Activated CD4-positive, alpha-beta memory T cell treated with anti-CD3 and anti-CD28 coated beads, Interleukin-2, amount 10 ng/mL, durations not matched to agents 7 days and 5 days (primary cell): ENCODE results near the gene MRTFA. TPM values are rescaled to one million over a fixed set of nuclear protein-coding genes. Genes with fewer than 3 reads are reported as not detected.

ENCODE experiments used
- CTCF ChIA-PET: fragments of 350-600 bp; sonication (Branson Sonifier 250); formaldehyde crosslinking; loops from one replicate; lab custom pipeline; 2021; ENCODE audit warnings: antibody characterized with exemption, inconsistent platforms; lab: Charles Lee
- POLR2A ChIA-PET: fragments of 350-600 bp; sonication (Branson Sonifier 250); formaldehyde crosslinking; loops from one replicate; lab custom pipeline; 2021; ENCODE audit warnings: antibody characterized with exemption; lab: Charles Lee
- DNase-seq: peaks from one replicate; pipeline ENCODE4 v3.0.0-alpha.2; 2020
- H3K27ac Mint-ChIP-seq: one replicate; pipeline ENCODE4 v1.8.0; 2021; ENCODE audit warnings: mild to moderate bottlenecking, mixed read lengths
- H3K27me3 Mint-ChIP-seq: one replicate; pipeline ENCODE4 v1.8.0; 2021; ENCODE audit warnings: mixed read lengths
- H3K36me3 Mint-ChIP-seq: one replicate; pipeline ENCODE4 v1.8.0; 2021; ENCODE audit warnings: low read depth, mixed read lengths
- H3K4me1 Mint-ChIP-seq: one replicate; pipeline ENCODE4 v1.8.0; 2021; ENCODE audit warnings: mixed read lengths
- H3K4me3 Mint-ChIP-seq: one replicate; pipeline ENCODE4 v1.8.0; 2021; ENCODE audit warnings: mild to moderate bottlenecking, mixed read lengths
- H3K9me3 Mint-ChIP-seq: one replicate; pipeline ENCODE4 v1.8.0; 2021; ENCODE audit warnings: mixed read lengths
- total RNA-seq, 2 experiments: library from RNA; stranded (reverse); gene quantifications; one replicate each; pipeline ENCODE4 v1.2.3, GENCODE V29; 2021

The MRTFA gene
- total RNA-seq, 2 experiments from 2014 or later: 58.5 to 61.5 TPM

GRCh38 chr22:40410731-40411505 is 225.6 kb downstream of the MRTFA start:
- Mint-ChIP-seq H3K36me3 (peaks cover 48% of the 10 kb centered on the region), H3K4me3 (no peak overlapping the region), H3K9me3 (no peaks in the 10 kb centered on the region), H3K27me3 (no peaks in the 10 kb centered on the region), H3K4me1 (peaks cover 17% of the 10 kb centered on the region), H3K27ac (no peak overlapping the region)
- POLR2A ChIA-PET: interaction anchor here (0.7 kb wide), 1 partner anchor 13 kb away, joined by 3 read pairs; no protein-coding TSS in a partner anchor
- CTCF ChIA-PET: no interaction called here
- DNase-seq: no peak

GRCh38 chr22:40410272-40410671 is 226.2 kb downstream of the MRTFA start:
- no peak overlapping the region for H3K27ac Mint-ChIP-seq
- no peak overlapping the region for H3K4me3 Mint-ChIP-seq
- H3K9me3 Mint-ChIP-seq: no peaks in the 10 kb centered on the region
- peaks cover 44% of the 10 kb centered on the region for H3K36me3 Mint-ChIP-seq
- POLR2A ChIA-PET: interaction anchor here (0.7 kb wide), 1 partner anchor 14 kb away, joined by 3 read pairs; no protein-coding TSS in a partner anchor
- peaks cover 11% of the 10 kb centered on the region for H3K4me1 Mint-ChIP-seq
- DNase-seq: no peak
- H3K27me3 Mint-ChIP-seq: no peaks in the 10 kb centered on the region
- CTCF ChIA-PET: no interaction called here

GRCh38 chr22:40409613-40410113 is 226.9 kb downstream of the MRTFA start:
- no peaks in the 10 kb centered on the region for H3K27me3 Mint-ChIP-seq
- H3K9me3 Mint-ChIP-seq: no peaks in the 10 kb centered on the region
- CTCF ChIA-PET: no interaction called here
- no peak overlapping the region for H3K4me3 Mint-ChIP-seq
- POLR2A ChIA-PET: interaction anchor here (1.2 kb wide), 1 partner anchor 86 kb away, joined by 3 read pairs; no protein-coding TSS in a partner anchor
- peaks cover 45% of the 10 kb centered on the region for H3K36me3 Mint-ChIP-seq
- no peak for DNase-seq
- H3K4me1 Mint-ChIP-seq: peaks cover 10% of the 10 kb centered on the region
- no peak overlapping the region for H3K27ac Mint-ChIP-seq

GRCh38 chr22:40408718-40409612 is 227.6 kb downstream of the MRTFA start:
- no peak for DNase-seq
- Mint-ChIP-seq H3K4me3 (no peak overlapping the region), H3K27ac (no peak overlapping the region), H3K9me3 (no peaks in the 10 kb centered on the region), H3K36me3 (peaks cover 45% of the 10 kb centered on the region), H3K4me1 (peaks cover 5% of the 10 kb centered on the region), H3K27me3 (no peaks in the 10 kb centered on the region)
- CTCF ChIA-PET: no interaction called here
- POLR2A ChIA-PET: interaction anchor here (1.2 kb wide), 1 partner anchor 85 kb away, joined by 3 read pairs; no protein-coding TSS in a partner anchor

GRCh38 chr22:40407831-40408717 is 228.4 kb downstream of the MRTFA start:
- H3K27ac Mint-ChIP-seq: no peak overlapping the region
- H3K4me3 Mint-ChIP-seq: no peak overlapping the region
- H3K27me3 Mint-ChIP-seq: no peaks in the 10 kb centered on the region
- ChIA-PET CTCF (no interaction called here), POLR2A (interaction anchor here (1.2 kb wide), 1 partner anchor 84 kb away, joined by 3 read pairs; no protein-coding TSS in a partner anchor)
- DNase-seq: no peak
- peaks cover 51% of the 10 kb centered on the region for H3K36me3 Mint-ChIP-seq
- H3K9me3 Mint-ChIP-seq: no peaks in the 10 kb centered on the region
- peaks cover 13% of the 10 kb centered on the region for H3K4me1 Mint-ChIP-seq

- ChIA-PET POLR2A (interaction anchor here (1.0 to 1.4 kb wide), 2 partner anchors 22 to 36 kb away, joined by 4 read pairs; partner anchors contain the start of gene SGSM3), CTCF (interaction anchor here (1.4 kb wide), 1 partner anchor 30 kb away, joined by 3 read pairs; no protein-coding TSS in a partner anchor)
- Mint-ChIP-seq H3K27me3 (no peaks in the 10 kb centered on the region), H3K4me1 (peaks cover 17% of the 10 kb centered on the region), H3K27ac (no peak overlapping the region), H3K4me3 (no peak overlapping the region), H3K36me3 (peaks cover 52% of the 10 kb centered on the region), H3K9me3 (no peaks in the 10 kb centered on the region)
- DNase-seq: no peak
Observed at GRCh38 chr22:40407021-40407761, 229.3 kb downstream of the MRTFA start.

GRCh38 chr22:40406063-40406890 is 230.2 kb downstream of the MRTFA start:
- H3K27ac Mint-ChIP-seq: no peak overlapping the region
- CTCF ChIA-PET: interaction anchor here (0.5 to 1.4 kb wide), 2 partner anchors 31 to 397 kb away, joined by 3 read pairs; no protein-coding TSS in a partner anchor
- H3K4me3 Mint-ChIP-seq: no peak overlapping the region
- POLR2A ChIA-PET: interaction anchor here (1.0 to 1.4 kb wide), 2 partner anchors 21 to 35 kb away, joined by 4 read pairs; partner anchors contain the start of gene SGSM3
- DNase-seq: no peak
- no peaks in the 10 kb centered on the region for H3K9me3 Mint-ChIP-seq
- peaks cover 26% of the 10 kb centered on the region for H3K4me1 Mint-ChIP-seq
- H3K27me3 Mint-ChIP-seq: no peaks in the 10 kb centered on the region
- peaks cover 53% of the 10 kb centered on the region for H3K36me3 Mint-ChIP-seq

- no peaks in the 10 kb centered on the region for H3K9me3 Mint-ChIP-seq
- H3K27ac Mint-ChIP-seq: no peak overlapping the region
- H3K36me3 Mint-ChIP-seq: peaks cover 51% of the 10 kb centered on the region
- H3K4me1 Mint-ChIP-seq: peaks cover 35% of the 10 kb centered on the region
- no peak for DNase-seq
- H3K27me3 Mint-ChIP-seq: no peaks in the 10 kb centered on the region
- ChIA-PET POLR2A (interaction anchor here (0.7 to 1.4 kb wide), 2 partner anchors 20 kb away, joined by 4 read pairs; no protein-coding TSS in a partner anchor), CTCF (interaction anchor here (0.5 to 1.4 kb wide), 2 partner anchors 31 to 398 kb away, joined by 3 read pairs; no protein-coding TSS in a partner anchor)
- no peak overlapping the region for H3K4me3 Mint-ChIP-seq
Observed at GRCh38 chr22:40405178-40406062, 231.1 kb downstream of the MRTFA start.

- no peaks in the 10 kb centered on the region for H3K9me3 Mint-ChIP-seq
- DNase-seq: no peak
- ChIA-PET POLR2A (interaction anchor here (0.7 kb wide), 1 partner anchor 19 kb away, joined by 4 read pairs; no protein-coding TSS in a partner anchor), CTCF (interaction anchor here (0.6 kb wide), 1 partner anchor 205 kb away, joined by 3 read pairs; no protein-coding TSS in a partner anchor)
- no peak overlapping the region for H3K27ac Mint-ChIP-seq
- peaks cover 44% of the 10 kb centered on the region for H3K36me3 Mint-ChIP-seq
- no peaks in the 10 kb centered on the region for H3K27me3 Mint-ChIP-seq
- peaks cover 43% of the 10 kb centered on the region for H3K4me1 Mint-ChIP-seq
- H3K4me3 Mint-ChIP-seq: no peak overlapping the region
Observed at GRCh38 chr22:40404251-40405177, 232.0 kb downstream of the MRTFA start.
